NCI-H146 (cell line): ENCODE results near the gene KAT6B.

ENCODE experiments used
- DNase-seq: peaks from one replicate; lab custom pipeline; 2025; lab: John Stamatoyannopoulos, UW

KAT6B gene

DNA sequence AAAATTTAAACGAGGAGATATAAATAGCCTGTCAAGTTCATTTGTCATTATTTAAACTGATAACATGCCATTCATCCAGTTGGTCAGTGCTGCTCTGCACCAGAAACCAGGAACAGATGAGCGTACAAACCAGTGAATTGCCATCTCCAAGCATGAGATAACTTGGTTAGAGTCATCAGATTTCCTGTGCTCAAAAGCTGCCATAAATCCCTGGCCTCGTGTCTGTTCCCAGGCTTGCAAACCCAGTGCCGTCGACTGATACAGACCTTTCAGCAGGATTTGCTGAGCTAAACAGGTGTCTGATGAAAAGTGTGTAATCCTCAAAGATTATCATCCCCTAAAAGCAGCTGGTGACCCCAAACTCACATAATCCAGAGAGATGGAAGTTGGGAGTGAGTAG is 189.0 kb downstream of the KAT6B start:
- no peak for DNase-seq

- DNase-seq: no peak
Measured at GRCh38 chr10:75016325-75016724, 189.9 kb downstream of the KAT6B start.

- no peak for DNase-seq
Measured at GRCh38 chr10:75018251-75018650, 191.9 kb downstream of the KAT6B start.

- DNase-seq: peak; percentile 89
Measured at GRCh38 chr10:75018686-75019307, 192.4 kb downstream of the KAT6B start.

DNA sequence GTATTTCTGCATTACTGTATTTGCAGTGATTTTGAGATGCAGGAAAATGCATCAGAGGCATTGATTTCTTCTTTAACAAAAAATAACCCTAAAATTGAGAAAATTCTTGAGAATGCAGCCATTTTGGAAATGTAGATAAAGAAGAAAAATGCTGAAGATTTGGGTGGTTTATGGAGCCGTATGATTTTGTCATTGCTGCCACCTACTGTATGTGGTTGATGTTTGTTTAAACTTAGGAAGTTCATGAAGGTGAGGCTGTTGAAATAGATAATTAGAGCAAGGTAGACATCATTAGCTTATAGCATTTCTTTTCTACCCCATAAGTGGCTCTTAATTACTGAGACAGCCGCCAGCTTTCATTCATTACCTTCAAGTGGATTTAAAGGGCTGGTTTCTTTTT is 193.0 kb downstream of the KAT6B start:
- peak; percentile 63 for DNase-seq

- DNase-seq: no peak
Measured at GRCh38 chr10:75020168-75020567, 193.8 kb downstream of the KAT6B start.

GRCh38 chr10:75021379-75022249 is 195.2 kb downstream of the KAT6B start:
- peak; percentile 92 for DNase-seq

- DNase-seq: no peak
Measured at GRCh38 chr10:75023074-75023473, 196.7 kb downstream of the KAT6B start.

- DNase-seq: no peak
Measured at GRCh38 chr10:75024971-75025523, 198.6 kb downstream of the KAT6B start.

GRCh38 chr10:75028049-75028448 is 201.6 kb downstream of the KAT6B start:
- DNase-seq: no peak

GRCh38 chr10:75028748-75029147 is 202.3 kb downstream of the KAT6B start:
- no peak for DNase-seq

GRCh38 chr10:75029420-75029819 is 203.0 kb downstream of the KAT6B start:
- DNase-seq: no peak

DNA sequence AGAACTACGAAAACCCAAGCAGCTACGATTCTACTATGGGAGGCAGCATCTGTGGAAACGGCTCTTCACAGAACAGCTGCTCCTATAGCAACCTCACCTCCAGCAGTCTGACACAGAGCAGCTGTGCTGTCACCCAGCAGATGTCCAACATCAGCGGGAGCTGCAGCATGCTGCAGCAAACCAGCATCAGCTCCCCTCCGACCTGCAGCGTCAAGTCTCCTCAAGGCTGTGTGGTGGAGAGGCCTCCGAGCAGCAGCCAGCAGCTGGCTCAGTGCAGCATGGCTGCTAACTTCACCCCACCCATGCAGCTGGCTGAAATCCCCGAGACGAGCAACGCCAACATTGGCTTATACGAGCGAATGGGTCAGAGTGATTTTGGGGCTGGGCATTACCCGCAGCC is 203.5 kb downstream of the KAT6B start:
- DNase-seq: no peak

GRCh38 chr10:75030371-75030770 is 204.0 kb downstream of the KAT6B start:
- DNase-seq: no peak

DNA sequence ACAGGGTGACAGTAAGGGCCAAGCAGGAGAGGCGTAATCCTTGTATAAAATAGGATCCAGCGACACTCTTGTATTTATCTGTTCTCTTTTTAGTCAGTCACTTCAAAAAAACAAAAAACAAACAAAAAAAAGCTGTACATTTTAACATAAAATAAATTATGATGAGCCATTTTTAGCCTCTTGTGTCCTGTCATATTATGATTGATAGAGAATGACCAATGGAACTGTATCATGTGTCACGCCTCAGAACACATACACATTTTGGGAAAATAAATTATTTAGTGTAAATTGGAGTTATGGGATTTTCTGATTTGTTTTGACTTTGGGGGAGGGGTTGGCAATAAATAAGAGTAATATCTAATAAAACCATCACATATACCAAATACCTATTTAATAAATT is 205.7 kb downstream of the KAT6B start:
- DNase-seq: no peak

DNA sequence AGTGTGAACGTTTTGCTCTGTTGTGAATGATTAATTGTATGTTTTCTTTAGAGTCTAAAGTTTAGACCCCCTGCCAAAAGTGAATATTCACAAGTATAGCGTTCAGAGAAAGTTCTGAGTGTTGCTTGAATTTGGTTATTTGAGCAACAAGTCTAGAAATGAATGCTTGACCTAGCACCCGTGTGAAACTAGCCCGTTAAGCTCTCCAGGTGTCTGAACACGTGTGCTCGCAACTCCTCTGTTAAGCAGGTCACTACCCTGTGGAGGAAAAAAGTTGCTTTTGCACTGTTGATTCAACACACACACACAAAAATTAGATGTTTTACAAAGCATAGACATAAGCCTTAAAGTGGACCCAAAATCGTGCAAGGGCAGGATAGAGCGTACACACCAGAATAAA is 206.4 kb downstream of the KAT6B start:
- no peak for DNase-seq

- DNase-seq: no peak
Measured at GRCh38 chr10:75033399-75034130, 207.2 kb downstream of the KAT6B start.

GRCh38 chr10:75034131-75034512 is 207.7 kb downstream of the KAT6B start:
- DNase-seq: no peak

GRCh38 chr10:75034714-75035258 is 208.4 kb downstream of the KAT6B start:
- no peak for DNase-seq

DNA sequence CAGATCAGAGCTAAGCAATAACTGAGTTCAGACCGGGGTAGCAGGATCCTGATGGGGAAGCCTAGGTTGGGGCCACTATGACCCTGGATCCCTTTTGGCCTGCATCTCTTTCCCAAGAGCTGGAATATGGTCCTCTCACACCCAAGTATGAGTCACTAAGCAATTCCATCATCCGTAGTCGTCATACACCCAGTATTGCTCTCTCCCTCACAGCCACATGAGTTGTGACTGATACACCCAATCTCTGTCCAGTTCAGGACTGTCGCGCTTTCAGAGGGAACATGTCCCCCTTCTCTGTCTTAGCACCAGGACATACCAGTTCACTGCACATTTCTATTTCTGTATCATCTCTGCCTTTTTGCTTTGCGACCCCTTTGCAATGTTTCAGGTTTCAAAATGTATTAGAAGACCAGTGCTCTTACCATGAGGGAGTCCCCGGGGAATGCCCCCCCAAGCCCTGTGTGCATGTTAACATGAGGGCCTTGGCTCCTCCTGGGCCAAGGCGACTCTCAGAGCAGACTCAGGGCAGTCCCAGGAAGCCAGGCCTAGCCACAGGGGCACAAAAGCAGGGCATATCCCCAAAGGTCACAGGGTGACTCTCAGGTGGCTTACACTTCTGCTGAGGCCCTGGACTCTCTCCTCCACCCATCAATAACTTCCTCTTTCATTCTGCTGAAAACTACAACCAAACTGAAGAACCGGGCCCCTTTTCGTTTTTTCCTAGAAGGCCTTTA is 209.7 kb downstream of the KAT6B start:
- no peak for DNase-seq
